ENCODE results near the gene IRAK4. TPM values are rescaled to one million over a fixed set of nuclear protein-coding genes. Genes with fewer than 3 reads are reported as not detected.

Gene IRAK4
- total RNA-seq, 6 experiments from 2014 or later: 11.5 to 13.1 (median 12.0) TPM

- no peaks in the 10 kb centered on the region for H3K36me3 Mint-ChIP-seq (ENCODE audit: low read depth)
- peaks cover 13% of the 10 kb centered on the region for H3K4me1 Mint-ChIP-seq (ENCODE audit: low read depth)
- H3K9me3 Mint-ChIP-seq: no peaks in the 10 kb centered on the region
- no peak overlapping the region for H3K27ac Mint-ChIP-seq
- no peak overlapping the region for H3K4me3 Mint-ChIP-seq
- TF ChIP-seq CTCF (IDR thresholded peaks at IDR 0.05): no peak
- no peak for DNase-seq
- no peaks in the 10 kb centered on the region; the same call in 1 of the 2 replicates for H3K27me3 Mint-ChIP-seq (ENCODE audit: insufficient read depth)
Observed at GRCh38 chr12:43824207-43824775, 65.5 kb downstream of the IRAK4 start.

- H3K4me1 Mint-ChIP-seq (ENCODE audit: low read depth): peaks cover 18% of the 10 kb centered on the region
- peak overlapping the region; percentile 61; the same call in 1 of the 2 replicates for H3K27ac Mint-ChIP-seq
- no peak for TF ChIP-seq CTCF (IDR thresholded peaks at IDR 0.05)
- no peaks in the 10 kb centered on the region for H3K36me3 Mint-ChIP-seq (ENCODE audit: low read depth)
- peaks cover 2% of the 10 kb centered on the region for H3K27me3 Mint-ChIP-seq (ENCODE audit: insufficient read depth)
- peak; percentile 66 for DNase-seq
- H3K9me3 Mint-ChIP-seq: no peaks in the 10 kb centered on the region
- no peak overlapping the region for H3K4me3 Mint-ChIP-seq
Observed at GRCh38 chr12:43826681-43827080, 67.9 kb downstream of the IRAK4 start.

- Mint-ChIP-seq H3K4me1 (ENCODE audit: low read depth) (peaks cover 18% of the 10 kb centered on the region), H3K9me3 (no peaks in the 10 kb centered on the region), H3K27ac (peak overlapping the region; percentile 6; the same call in 1 of the 2 replicates), H3K36me3 (ENCODE audit: low read depth) (no peaks in the 10 kb centered on the region), H3K27me3 (ENCODE audit: insufficient read depth) (peaks cover 2% of the 10 kb centered on the region), H3K4me3 (no peak overlapping the region)
- no peak for DNase-seq
- TF ChIP-seq CTCF (IDR thresholded peaks at IDR 0.05): no peak
Observed at GRCh38 chr12:43827093-43827492, 68.3 kb downstream of the IRAK4 start.

GRCh38 chr12:43832463-43833168 lies 73.9 kb downstream of the IRAK4 start:
- H3K27ac Mint-ChIP-seq: no peak overlapping the region
- H3K9me3 Mint-ChIP-seq: no peaks in the 10 kb centered on the region
- TF ChIP-seq CTCF (IDR thresholded peaks at IDR 0.05): no peak
- no peaks in the 10 kb centered on the region for H3K36me3 Mint-ChIP-seq (ENCODE audit: low read depth)
- H3K27me3 Mint-ChIP-seq (ENCODE audit: insufficient read depth): peaks cover 2% of the 10 kb centered on the region
- no peak for DNase-seq
- no peak overlapping the region for H3K4me3 Mint-ChIP-seq
- peaks cover 36% of the 10 kb centered on the region for H3K4me1 Mint-ChIP-seq (ENCODE audit: low read depth)

- H3K27ac Mint-ChIP-seq: peak overlapping the region; percentile 80
- peak overlapping the region; percentile 86 for H3K4me3 Mint-ChIP-seq
- no peak for DNase-seq
- H3K9me3 Mint-ChIP-seq: no peaks in the 10 kb centered on the region
- TF ChIP-seq CTCF (IDR thresholded peaks at IDR 0.05): no peak
- peaks cover 32% of the 10 kb centered on the region for H3K4me1 Mint-ChIP-seq (ENCODE audit: low read depth)
- H3K36me3 Mint-ChIP-seq (ENCODE audit: low read depth): no peaks in the 10 kb centered on the region
- H3K27me3 Mint-ChIP-seq (ENCODE audit: insufficient read depth): 0 out of 2 replicates have a peak, but pooled peaks cover 4% of the 10 kb centered on the region
Observed at GRCh38 chr12:43835264-43835655, 76.5 kb downstream of the IRAK4 start.
